GM18861 (cell line): Measurements from ENCODE around the gene NR0B2.

ENCODE experiments used
- ATAC-seq: cut with Tn5 transposase; IDR thresholded peaks from one replicate; pipeline ENCODE4 v1.9.1; 2021; ENCODE audit not compliant: unreplicated experiment

Gene NR0B2

GRCh38 chr1:26938004-26938658 is 24.4 kb upstream of the NR0B2 start:
- ATAC-seq, result no peak

GRCh38 chr1:26936823-26937222 is 23.0 kb upstream of the NR0B2 start:
- no peak for ATAC-seq

GRCh38 chr1:26932531-26932930 is 18.8 kb upstream of the NR0B2 start:
- ATAC-seq, result peak; percentile 57

- no peak for ATAC-seq
These were observed 9.9 kb upstream of the NR0B2 start for GRCh38 chr1:26923711-26924110.

GRCh38 chr1:26922901-26923300 is 9.1 kb upstream of the NR0B2 start:
- ATAC-seq, result no peak

GRCh38 chr1:26922431-26922729 is 8.6 kb upstream of the NR0B2 start:
- no peak for ATAC-seq

- ATAC-seq, result peak; percentile 95
These were observed 8.0 kb upstream of the NR0B2 start, which contains the start of gene NUDC for GRCh38 chr1:26921540-26922430. TSS of gene NUDC (plus strand) at chr1:26921743. CDS start at chr1:26921849, 106 bp downstream.

- peak; percentile 8 for ATAC-seq
These were observed 7.4 kb upstream of the NR0B2 start for GRCh38 chr1:26921126-26921539.

GRCh38 chr1:26915204-26915842 is 1.5 kb upstream of the NR0B2 start:
- no peak for ATAC-seq

- no peak for ATAC-seq
These were observed 404 bp downstream of the NR0B2 start for GRCh38 chr1:26913389-26913753.

- no peak for ATAC-seq
These were observed 1.7 kb downstream of the NR0B2 start for GRCh38 chr1:26912147-26912490.

- ATAC-seq, result no peak
These were observed 2.2 kb downstream of the NR0B2 start for GRCh38 chr1:26911399-26912146.

- ATAC-seq, result no peak
These were observed 3.2 kb downstream of the NR0B2 start for GRCh38 chr1:26910343-26911160.

- no peak for ATAC-seq
These were observed 3.8 kb downstream of the NR0B2 start for GRCh38 chr1:26909951-26910342.

- ATAC-seq, result no peak
These were observed 6.5 kb downstream of the NR0B2 start for GRCh38 chr1:26907071-26907917.

GRCh38 chr1:26900815-26901511 is 12.8 kb downstream of the NR0B2 start:
- ATAC-seq, result no peak

- ATAC-seq, result peak; percentile 74
These were observed 13.6 kb downstream of the NR0B2 start, which contains the start of gene GPATCH3 for GRCh38 chr1:26900001-26900814. TSS of gene GPATCH3 (minus strand) at chr1:26900467. CDS start at chr1:26900442, 25 bp downstream.

- no peak for ATAC-seq
These were observed 16.4 kb downstream of the NR0B2 start for GRCh38 chr1:26897351-26897750.
